Camera-type eye (tissue), 1 donor: ENCODE data around the gene LRRC55. TPM values are rescaled to one million over a fixed set of nuclear protein-coding genes. Genes with fewer than 3 reads are reported as not detected.

Source experiments
- total RNA-seq: library from RNA; depleted of rRNA; stranded (reverse); fragments of >200 nt; gene quantifications from one replicate; pipeline ENCODE4 v1.2.3, GENCODE V29; 2014

LRRC55 gene, protein sequence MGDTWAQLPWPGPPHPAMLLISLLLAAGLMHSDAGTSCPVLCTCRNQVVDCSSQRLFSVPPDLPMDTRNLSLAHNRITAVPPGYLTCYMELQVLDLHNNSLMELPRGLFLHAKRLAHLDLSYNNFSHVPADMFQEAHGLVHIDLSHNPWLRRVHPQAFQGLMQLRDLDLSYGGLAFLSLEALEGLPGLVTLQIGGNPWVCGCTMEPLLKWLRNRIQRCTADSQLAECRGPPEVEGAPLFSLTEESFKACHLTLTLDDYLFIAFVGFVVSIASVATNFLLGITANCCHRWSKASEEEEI
- total RNA-seq, result 1.8 TPM

DNA sequence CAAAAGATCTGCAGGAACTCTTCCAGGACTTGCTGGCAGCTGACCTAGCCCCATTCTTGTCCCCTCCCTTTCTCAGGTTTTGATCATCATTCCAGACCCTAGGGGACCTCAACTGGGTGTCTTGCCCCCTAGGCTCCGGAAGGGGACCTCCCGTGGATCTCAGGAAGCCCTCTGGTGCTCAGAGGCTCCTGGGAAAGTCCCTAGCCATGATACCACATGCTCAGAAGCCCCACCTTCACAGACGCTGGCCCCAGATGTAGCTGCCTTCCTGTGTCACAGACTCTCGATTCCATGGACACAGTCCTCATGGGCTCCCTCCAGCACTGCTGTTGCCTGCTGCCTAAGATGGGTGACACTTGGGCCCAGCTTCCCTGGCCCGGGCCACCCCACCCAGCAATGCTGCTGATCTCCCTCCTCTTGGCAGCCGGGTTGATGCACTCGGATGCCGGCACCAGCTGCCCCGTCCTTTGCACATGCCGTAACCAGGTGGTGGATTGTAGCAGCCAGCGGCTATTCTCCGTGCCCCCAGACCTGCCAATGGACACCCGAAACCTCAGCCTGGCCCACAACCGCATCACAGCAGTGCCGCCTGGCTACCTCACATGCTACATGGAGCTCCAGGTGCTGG, at the start of gene LRRC55:
LRRC55 (plus strand) TSS at position 276 of the 628 bp plus-strand sequence; CDS start at position 346, 70 bp downstream.

DNA sequence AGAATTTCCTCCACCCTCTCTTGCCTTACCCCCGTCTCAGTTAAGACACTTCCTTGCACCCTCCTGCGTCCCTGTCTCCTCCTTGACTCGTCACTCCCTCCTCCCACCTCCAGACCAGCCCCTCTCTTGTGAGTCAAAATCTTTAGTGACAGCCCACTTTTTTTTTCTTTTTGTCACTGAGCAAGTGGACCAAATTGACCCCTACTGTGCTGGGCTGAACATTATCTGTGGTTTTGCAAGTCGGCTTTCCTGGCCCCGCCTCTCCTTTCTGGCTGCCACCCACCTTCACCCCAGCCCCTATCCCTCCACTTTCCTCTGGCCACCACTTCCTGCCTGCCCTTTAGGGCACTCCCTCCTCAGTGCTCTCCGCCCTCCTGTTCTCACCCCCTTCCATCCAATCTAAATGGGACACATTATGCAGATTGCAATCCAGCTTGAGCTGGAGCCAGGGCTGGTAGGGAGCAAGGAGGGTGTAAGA, 55.5 kb downstream of the LRRC55 start, which contains the start of gene APLNR:
APLNR (minus strand) TSS at position 47 of the 478 bp plus-strand sequence. CDS start 246 bp downstream, outside the sequence.

Other genes with a start within 250 kb of the LRRC55 start
- gene OR5AK2, start 193.0 kb upstream of the LRRC55 start, total RNA-seq, result not detected
- gene APLNR, start 55.3 kb downstream of the LRRC55 start, total RNA-seq, result 42.7 TPM
- gene TNKS1BP1, start 143.0 kb downstream of the LRRC55 start, total RNA-seq, result 49.8 TPM
- 69.4 TPM for gene SSRP1, start 153.9 kb downstream of the LRRC55 start, total RNA-seq
- gene P2RX3, start 156.4 kb downstream of the LRRC55 start, total RNA-seq, result 1.3 TPM
- not detected for gene PRG3, start 199.2 kb downstream of the LRRC55 start, total RNA-seq
- not detected for gene PRG2, start 208.7 kb downstream of the LRRC55 start, total RNA-seq
- gene SLC43A3, start 245.2 kb downstream of the LRRC55 start, total RNA-seq, result 19.0 TPM